CD4-positive, alpha-beta T cell treated with Interleukin-4 for 1 hour (primary cell): Measurements from ENCODE around the gene FIS1.
A peak's percentile ranks its signal among the peaks of the same experiment; 100 is the strongest.
"Not testable (repeated sequence)": the region's sequence is repeated elsewhere in the genome, so short reads cannot be mapped to it uniquely, and the experiment has no call there.

Source experiments
- DNase-seq, 2 donors: peaks; one replicate each; pipeline ENCODE4 v3.0.0-alpha.2; 2020 to 2022

Gene FIS1

DNA sequence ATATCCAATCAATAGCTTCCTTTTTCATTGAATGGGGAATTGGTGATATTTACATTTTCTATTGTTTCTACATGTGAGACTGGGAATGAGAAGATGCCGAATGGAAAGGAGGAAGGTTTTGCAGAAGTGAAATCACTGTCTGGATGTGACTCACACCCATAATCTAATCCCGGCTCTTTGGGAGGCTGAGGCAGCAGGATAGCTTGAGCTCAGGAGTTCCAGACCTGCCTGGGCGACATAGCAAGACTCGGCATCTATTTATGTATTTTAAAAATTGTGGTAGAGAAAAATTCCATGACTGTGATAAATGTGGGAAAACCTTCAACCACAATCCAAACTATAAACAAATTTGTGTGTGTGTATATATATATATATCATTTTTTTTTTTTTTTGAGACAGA, 10.9 kb upstream of the FIS1 start:
- no peak for DNase-seq

DNA sequence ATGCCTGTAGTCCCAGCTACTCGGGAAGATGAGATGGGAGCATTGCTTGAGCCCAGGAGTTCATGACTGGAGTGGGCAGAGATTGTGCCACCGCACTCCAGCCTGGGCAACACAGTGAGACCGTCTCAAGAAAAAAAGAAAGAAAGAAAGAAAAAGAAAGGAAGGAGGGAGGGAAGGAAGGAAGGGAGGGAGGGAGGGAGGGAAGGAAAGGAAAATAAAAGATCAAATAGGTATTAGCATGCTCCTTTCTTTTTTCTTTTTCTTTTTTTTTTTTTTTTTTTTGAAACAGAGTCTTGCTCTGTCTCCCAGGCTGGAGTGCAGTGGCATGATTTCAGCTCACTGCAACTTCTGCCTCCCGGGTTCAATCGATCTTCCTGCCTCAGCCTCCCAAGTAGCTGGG, 8.3 kb upstream of the FIS1 start:
- not testable (repeated sequence) for DNase-seq

DNA sequence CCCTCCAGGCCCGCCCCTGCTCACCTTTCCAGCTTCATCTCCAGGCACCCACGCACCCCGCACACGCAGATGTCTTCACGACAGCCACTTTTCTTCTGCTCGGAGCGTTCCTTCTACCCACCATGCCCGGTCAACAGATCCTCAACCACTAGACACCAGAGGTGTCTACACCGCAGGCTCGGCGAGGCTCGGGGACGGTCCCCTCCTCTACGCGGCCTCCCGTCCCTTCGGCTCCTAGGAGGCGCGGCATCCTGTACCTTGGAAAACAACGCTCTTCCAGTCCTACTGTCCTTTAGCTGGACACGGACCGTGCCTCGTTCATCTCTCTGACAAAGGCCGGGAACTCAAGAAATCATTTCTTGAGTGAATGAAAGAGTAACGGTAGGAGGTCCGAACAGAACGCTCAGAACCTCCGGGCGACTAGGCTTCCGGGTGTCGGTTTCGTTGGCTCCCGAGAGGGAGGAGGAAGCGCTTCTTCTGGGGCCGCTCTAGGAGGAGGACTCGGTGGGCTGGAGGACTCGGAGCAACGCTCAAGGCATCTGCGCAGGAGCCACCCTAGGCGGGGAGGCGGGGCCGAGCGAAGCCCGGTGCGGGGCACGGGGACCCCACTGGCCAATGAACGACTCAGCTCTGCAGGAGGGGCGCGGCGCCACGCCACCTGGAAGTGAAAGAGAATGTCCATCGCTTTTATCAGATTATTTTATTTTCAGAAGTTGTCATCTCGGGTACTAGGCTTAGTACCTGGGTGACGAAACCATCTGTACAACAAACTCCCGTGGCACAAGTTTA, 7.2 kb upstream of the FIS1 start:
- DNase-seq: peak; percentile 98 to 99

DNA sequence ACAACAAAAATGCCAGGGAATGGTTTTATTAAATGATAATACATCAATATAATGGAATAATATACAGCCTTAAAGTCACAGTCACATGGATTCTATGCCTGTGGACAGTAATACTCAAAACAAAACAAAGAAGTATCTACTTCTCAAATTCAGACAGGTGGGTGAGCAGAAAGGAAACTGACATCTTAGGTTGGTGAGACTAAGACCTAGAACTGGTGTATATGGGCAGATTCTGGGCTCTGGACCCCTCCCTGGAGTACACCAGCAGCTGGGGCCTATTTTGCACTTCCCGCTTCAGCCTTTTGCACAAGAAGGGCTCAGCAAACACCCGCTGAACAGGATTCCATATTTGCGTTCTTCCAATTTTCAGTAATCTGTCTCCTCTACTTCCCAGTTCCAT, 5.4 kb upstream of the FIS1 start:
- no peak for DNase-seq

DNA sequence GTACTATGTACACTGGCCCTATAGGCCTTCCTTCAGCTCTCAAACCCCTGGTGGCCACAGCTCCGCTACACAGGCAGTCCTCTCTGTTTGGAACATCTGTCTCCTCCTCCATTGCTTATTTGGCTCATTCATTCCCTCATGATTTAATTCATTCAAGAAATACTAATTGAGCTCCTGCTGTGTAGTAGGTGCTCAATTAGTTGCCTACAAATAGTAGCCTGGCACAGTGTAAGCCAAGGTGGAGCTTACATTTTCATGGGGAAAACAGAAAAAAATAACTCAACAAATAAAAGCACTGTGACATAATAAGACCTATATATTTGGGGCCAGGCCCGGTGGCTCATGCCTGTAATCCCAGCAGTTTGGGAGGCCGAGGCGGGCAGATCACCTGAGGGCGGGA, 3.4 kb upstream of the FIS1 start:
- no peak for DNase-seq

DNA sequence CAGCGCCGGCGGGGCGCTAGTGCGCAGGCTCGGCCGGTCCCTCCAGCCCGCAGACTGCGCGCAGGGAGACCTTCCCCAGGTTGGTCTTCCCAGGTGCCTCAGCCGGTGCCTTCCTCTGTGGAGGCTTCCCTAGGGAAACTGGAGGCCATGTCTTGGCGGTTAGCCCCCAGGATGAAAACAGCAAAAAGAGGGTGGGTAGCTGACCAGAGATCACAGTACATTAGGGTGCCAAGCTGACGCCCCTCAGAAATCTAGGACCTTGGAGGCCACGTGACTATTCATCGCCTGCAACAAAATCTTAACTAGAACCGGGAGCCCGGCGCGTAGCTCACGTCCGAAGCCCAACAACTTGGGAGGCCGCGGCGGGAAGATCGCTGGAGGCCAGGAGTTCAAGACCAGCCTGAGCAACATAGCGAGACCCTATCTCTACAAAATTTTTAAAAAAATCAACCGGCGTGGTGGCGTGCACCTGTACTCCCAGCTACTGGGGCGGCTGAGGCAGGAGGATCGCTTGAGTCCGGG, 327 bp upstream of the FIS1 start:
- no peak for DNase-seq

DNA sequence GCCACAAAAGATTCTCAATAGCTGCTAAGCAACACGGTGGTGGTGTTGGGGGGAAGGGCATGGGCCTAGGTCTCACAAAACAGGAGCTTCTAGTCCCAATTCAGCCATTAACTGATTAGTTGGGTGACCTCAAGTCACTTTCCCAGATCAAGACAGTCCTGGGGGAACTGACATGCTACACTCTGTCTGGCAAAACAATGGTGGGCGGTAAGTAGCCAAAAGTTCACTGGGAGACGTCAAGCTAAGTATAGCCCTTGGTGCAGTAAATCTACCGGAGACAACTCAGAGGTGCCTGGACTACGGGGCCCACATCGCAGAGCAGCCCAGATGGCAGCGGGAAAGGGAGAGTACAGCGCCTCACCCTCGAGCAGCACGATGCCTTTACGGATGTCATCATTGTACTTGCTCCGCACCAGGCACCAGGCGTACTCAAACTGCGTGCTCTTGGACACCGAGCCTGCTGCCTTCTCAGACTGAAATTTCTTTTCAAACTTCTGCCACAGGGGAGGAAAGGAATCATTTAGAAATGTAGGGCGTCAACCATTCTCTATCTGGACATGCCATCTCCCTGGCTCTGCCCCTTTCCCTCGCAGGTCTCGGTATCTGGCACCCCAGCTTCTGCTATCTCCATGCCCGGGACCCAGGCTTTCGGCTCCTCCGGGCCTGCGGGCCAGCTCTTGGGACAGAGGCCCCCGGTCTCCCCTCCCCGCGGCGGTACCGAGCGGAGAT, 1.1 kb downstream of the FIS1 start:
- DNase-seq: no peak

DNA sequence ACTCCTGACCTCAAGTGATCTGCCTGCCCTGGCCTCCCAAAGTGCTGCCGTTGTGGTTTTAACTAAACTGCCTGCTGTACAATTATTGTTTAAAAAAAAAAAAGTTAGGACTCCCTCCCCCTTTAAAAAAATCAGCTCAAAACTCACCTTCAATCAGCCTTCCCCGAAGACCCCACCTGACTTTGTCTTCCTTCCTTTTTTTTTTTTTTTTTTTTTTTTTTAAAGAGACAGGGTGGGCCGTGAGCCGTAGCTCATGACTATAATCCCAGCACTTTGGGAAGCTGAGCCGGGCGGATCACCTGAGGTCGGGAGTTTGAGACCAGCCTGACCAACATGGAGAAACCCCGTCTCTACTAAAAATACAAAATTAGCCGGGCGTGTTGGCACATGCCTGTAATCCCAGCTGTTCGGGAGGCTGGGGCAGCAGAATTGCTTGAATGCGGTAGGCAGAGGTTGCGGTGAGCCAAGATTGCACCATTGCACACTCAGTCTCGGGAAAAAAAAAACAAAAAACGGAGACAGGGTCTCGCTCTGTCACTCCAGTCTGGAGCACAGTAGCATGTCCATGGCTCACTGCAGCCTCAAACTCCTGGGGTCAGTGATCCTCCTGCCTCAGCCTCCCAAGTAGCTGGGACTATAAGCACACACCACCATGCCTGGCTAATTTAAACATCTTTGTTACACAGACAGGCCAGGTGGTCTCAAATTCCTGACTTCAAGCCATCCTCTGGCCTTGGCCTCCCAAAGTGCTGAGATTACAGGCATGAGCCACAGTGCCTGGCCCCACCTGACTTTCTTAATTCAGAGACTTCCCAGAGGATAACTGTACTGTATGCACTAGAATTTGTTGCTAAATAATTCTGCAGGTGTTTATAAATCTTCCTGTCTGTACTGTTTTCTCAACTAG, 3.2 kb downstream of the FIS1 start:
- no peak for DNase-seq

DNA sequence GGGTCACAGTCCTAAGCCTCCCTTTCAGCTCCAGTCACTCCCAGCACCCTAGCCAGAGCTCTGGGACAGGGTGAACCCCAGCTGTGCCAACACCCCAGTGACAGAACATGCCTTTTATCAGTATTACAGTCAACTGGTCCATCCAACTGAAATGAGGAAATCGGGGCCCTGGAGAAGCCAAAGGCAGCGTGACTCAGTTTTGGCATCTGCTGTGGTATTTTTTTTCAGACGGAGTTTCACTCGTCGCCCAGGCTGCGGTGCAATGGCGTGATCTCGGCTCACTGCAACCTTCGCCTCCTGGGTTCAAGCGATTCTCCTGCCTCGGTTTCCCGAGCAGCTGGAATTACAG, 3.9 kb downstream of the FIS1 start:
- DNase-seq: peak in 1 of 2 donors; percentile 23

DNA sequence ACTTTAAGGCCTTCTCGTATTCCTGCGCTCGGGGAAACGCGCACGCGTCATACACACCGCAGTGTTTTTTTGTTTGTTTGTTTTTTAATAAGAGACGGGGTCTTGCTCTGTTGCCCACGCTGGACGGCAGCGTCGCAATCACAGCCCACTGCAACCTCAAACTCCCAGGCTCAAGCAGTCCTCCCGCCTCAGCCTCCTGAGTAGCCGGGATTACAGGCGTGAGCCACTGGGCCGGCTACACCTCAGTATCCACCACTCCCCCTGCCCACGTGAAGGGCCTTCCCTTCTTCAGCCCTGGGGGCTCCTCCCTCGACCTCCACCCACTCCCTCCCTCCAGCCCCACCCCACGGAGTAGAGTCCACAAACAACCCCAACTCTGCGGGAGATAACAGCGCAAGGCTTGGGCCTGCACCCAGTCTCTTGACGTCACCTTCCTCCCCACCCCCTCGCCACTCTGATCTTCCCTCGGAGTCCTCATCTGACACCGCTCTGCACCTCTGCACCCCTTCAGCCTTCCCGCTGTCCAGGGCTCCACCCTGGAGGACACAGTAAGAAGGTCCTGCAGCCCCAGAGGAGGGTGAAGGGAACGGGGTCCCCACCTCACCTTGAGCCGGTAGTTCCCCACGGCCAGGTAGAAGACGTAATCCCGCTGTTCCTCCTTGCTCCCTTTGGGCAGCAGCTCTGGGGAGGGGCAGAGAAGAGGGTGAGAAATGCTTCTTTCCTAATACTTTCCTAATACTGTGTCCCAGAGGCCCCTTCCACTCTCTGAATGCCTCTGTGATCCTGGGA, 4.5 kb downstream of the FIS1 start:
- DNase-seq: no peak

DNA sequence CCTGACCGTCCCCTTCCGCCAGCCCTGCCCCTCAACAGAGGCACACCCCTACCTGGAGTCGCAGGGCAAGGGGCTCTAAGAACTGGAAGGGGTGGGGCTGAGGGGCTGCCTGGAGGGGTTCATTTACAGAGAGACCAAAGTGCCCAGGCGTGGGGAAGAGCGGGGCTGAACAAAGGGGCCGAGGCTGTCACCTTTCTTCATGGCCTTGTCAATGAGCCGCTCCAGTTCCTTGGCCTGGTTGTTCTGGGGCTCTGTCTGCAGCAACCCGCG, 5.0 kb downstream of the FIS1 start:
- DNase-seq: no peak

DNA sequence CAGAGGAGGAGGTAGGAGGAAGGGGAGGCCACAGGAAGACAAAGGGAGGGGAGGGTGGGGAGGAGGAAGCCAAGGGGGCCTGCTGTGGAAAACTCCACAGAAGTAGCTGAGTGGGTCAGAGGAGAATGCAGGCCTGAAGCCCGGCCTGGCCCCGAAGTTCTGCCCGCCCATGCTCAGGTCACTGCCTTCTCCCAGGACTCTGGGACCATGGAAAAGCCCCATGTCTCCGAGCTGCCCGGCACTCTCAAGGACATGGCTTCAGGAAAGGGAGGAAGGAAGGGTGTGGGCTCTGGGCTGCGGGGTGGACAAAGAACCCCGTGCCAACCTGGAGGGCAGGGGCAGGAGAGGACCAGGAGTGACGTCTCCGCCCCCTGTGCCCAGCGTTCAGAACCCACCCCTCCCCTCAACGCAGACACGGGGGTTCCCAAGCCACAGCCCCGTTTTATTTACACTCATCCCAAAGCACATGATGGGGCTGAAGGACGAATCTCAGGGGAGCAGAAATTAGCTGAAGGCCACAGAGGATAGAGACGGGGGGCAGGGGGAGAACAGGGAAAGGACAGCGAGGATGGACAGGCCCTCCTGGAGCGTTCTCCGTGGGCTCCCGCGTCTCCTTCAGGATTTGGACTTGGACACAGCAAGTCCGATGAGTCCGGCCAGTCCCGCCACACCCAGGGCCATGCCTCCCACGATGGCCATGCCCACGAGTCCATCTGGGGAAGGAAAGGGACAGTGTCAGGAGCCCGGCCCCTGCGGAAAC, 5.5 kb downstream of the FIS1 start:
- no peak for DNase-seq

DNA sequence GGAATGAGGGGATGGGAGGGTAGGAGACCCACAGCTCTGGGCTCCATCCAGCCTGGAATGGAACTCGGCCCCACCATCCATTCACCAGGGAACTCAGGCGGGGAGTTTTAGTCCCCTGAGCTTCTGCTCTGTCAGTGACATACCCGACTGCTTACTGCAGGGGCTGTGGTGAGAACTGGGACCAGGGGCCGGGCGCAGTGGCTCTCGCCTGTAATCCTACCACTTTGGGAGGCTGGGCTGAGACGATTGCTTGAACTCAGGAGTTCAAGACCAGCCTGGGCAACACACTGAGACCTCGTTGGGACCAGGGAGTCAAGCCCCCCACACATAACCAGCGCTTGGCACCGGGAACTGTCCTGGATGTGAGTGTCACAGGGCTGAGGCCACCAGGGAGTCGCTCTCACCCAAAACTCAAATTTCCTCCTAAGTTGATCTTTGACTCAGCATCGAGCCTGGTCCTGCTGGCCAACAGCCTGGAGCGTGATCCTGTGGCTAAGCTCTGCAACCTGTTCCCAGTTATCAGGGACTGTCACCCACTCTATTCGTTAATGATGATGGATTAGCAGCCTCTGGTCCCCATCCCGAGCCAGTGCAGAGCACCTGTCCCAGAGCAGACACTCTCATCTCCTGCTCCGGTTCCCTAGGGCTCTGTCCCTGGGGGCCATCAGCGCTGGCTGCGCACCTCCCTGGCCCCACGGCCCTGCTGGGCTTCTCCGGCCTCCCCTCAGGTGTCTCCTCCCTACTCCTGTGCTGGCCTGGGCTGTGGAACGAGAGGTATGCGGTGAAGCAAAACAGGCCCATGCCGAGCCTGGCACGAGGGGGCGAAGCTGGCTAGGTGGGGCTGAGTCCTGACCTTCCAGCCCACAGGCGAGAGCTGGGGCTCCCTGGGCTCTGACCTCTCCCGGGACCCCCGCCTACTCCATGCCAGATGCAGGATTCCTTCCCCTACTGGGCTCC, 6.4 kb downstream of the FIS1 start:
- no peak for DNase-seq

DNA sequence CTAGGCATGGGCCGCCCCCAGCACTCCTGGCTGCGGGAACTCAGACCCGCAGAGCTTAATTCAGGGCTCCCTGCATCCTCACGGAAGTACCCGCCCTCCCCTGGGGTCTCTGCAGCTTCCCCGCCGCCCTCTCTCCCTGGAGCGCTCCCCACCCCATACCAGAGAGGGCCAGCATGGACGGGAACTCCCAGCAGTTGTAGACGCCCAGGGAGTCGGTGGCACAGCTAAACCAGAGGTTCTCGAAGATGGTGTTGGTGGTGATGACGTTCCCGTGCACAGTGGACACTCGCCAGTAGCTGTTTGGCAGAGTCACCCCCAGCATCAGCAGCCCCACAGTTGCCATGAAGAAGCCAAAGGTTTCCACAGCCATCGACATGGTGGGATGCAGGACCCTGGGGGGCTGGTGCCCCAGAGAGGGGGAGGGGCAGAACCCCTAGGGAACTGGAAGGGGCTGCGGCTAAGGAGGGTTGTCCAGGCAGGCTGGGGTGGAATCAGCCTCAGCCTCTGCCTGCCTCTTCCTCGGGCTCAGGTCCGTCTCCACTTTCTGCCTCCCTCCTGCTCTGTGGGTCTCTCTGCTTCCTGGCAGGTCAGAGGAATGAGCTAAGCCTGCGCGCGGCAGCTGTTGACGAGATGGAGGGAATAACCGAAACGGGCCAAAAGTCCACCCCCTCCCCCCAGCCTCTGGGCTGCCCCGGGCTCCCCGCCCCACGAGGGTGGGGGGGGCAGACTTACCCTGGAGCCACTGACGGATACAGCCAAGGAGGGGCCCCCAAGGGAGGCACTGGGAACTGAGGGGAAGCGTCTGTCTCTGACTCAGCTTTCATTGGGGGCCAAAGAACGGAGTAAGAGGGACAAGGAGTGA, 7.4 kb downstream of the FIS1 start, which contains the start of gene CLDN15:
Gene CLDN15 (minus strand): TSS at position 597 of the 862 bp plus-strand sequence. CDS start 221 bp downstream, at position 376.
- no peak for DNase-seq

DNA sequence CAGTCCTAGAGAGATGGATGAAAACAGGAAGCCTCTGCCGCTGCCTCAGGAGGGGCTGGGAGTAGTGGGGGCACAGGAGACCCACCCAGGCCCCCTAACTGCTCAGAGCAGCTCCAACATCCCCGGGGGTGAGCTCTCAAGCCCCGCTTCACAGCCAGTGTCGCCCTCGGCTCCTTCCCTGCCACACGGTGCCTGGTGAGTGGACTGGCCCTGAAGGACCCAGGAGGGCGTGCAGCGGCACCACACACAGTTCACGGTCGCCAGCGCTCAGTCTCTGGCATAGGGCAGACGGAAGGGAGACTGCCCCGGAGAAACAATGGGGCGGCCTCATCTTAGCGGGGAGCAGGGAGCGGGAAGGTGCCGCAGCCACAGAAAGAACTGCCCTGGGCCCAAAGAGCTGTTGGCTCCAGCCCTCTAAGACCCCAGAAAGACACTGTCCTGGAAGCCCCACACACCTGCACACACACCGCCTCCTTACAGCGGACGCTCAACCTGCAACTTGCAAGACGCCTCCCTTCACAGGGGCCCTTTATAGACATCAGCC, 8.5 kb downstream of the FIS1 start:
- no peak for DNase-seq

DNA sequence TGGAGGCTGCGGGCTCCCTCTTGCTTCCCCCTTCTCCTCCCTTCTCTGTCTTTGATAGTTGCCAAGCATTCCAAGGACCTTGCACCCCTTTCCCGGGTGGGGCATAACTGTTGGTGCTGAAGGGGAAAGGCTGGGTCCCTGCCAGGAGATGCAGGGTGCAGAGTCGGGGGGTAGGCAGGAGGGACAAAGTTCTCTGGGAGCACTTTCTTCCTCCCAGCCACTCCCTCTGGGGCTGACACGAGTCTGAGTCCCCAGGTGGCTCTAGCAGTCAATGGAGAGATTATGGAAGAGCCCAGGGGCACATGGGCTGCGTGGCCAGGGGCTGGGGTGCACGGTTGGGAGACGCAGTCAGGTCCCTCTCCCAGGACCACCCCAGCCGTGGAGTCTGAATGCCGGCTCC, 9.4 kb downstream of the FIS1 start:
- no peak for DNase-seq

DNA sequence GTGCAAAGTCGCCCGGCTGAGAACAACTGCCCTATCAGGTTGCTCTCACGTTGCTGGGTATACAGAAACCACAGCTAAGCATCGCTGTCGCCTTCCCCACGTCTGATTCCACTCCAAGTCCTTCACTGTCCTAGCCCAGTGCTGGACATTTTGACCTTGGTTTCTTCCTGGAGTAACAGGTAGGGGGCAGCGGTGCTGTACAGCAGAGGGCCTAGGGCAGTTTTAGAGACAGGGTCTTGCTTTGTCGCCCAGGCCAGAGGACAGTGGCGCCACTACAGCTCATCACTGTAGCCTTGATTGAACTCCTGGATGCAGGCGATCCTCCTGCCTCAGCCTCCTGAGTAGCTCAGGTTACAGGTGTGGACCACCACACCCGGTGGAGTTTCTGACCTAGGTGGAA, 9.8 kb downstream of the FIS1 start:
- DNase-seq: no peak

DNA sequence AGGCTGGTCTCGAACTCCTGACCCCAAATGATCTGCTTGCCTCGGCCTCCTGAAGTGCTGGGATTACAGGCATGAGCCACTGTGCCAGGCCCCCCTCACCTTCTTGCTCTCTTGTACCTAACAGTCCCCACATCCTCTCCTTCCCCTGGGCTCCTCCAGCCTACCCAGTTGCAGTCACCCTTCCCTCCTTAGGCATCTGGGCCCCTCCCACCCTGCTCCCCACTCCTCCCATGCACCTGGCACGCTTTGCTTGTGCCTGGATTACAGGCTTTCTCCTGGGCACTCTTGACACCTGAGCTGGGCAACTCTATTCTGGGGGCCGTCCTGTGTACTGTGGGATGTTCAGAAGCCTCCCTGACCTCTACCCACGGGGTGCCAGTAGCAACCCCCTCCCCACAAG, 10.2 kb downstream of the FIS1 start:
- DNase-seq: no peak

DNA sequence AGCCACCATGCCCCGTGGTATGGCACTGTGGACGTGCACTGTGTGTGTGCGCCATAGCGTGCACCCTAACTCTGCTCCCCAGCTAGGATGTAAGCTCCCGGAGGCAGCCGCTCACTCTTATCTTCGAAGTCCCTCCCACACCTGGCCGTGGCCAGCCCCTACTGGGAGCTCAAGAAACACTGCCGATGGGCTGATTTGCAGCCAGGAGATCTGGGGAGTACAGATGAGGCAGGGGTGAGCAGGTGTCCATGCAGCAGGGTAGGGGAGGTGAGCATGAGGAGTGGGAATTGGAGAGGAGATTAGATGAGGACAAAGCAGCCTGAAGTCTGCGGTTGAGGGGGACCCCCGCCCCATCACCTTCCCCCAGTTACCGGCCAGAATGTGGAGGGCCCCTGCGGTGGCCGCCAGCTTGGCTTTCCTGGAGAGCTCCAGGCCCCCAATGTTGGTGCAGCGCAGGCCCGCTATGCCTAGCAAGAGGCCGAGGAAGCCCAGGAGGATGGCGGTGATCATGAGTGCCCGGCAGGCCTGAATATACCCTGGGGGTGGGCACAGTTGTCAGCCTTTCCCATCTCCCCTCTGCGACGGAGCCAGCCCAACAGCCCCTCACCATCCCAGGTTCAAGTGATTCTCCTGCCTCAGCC, 10.9 kb downstream of the FIS1 start:
- DNase-seq: no peak
